IPS-18a (cell line): ENCODE data around the gene ROM1.
"Not testable (repeated sequence)": the region's sequence is repeated elsewhere in the genome, so short reads cannot be mapped to it uniquely, and the experiment has no call there.

Source experiments
- H3K27ac ChIP-seq: one replicate; pipeline ENCODE4 v1.5.1; 2013; ENCODE audit warnings: low read length
- H3K27me3 ChIP-seq: one replicate; pipeline ENCODE4 v1.6.1; 2013; ENCODE audit warnings: mild to moderate bottlenecking, low read length; ENCODE audit not compliant: control insufficient read depth, insufficient read depth
- H3K36me3 ChIP-seq: one replicate; pipeline ENCODE4 v1.6.1; 2013; ENCODE audit warnings: low read depth, low read length; ENCODE audit not compliant: control insufficient read depth
- H3K4me1 ChIP-seq: one replicate; pipeline ENCODE4 v1.6.1; 2013; ENCODE audit warnings: low read depth, low read length; ENCODE audit not compliant: control insufficient read depth
- H3K4me3 ChIP-seq: one replicate; pipeline ENCODE4 v1.5.1; 2013; ENCODE audit warnings: low read length
- H3K9ac ChIP-seq: one replicate; pipeline ENCODE4 v1.6.1; 2013; ENCODE audit warnings: mild to moderate bottlenecking, low read length, moderate library complexity
- H3K9me3 ChIP-seq: one replicate; pipeline ENCODE4 v1.6.1; 2013; ENCODE audit warnings: low read depth, low read length; ENCODE audit not compliant: control insufficient read depth

Gene ROM1

GRCh38 chr11:62574363-62575071 is 38.5 kb upstream of the ROM1 start:
- H3K27ac ChIP-seq: peak overlapping the region; percentile 44
- H3K4me1 ChIP-seq: peaks cover 7% of the 10 kb centered on the region
- H3K9me3 ChIP-seq: no peaks in the 10 kb centered on the region
- H3K4me3 ChIP-seq: peak overlapping the region; percentile 93
- peaks cover 59% of the 10 kb centered on the region for H3K36me3 ChIP-seq
- no peaks in the 10 kb centered on the region for H3K27me3 ChIP-seq
- peak overlapping the region; percentile 76 for H3K9ac ChIP-seq

DNA sequence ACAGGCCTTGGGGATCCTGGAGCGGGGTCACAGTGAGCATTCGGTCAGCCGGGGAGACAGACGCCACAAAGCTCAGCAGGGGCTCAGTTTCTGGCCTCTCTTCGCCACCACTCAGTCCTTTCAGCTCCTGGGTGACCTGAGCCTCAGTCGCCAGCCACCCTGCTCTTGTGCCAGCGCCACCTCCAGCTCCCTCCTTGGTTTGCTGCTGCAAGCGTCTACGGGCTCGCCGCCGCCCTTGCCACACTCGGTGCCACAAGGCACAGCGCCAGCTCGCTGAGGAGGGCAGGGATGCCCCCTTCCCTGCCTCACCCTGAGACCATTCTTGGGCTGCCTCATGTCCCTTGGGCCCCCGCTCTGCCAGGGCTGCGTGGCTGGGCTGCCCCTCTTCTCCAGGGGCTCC is 37.9 kb upstream of the ROM1 start:
- Histone ChIP-seq H3K9me3 (no peaks in the 10 kb centered on the region), H3K36me3 (peaks cover 53% of the 10 kb centered on the region), H3K4me3 (peak overlapping the region; percentile 93), H3K27me3 (no peaks in the 10 kb centered on the region), H3K27ac (no peak overlapping the region), H3K4me1 (peaks cover 7% of the 10 kb centered on the region), H3K9ac (peak overlapping the region; percentile 76)

DNA sequence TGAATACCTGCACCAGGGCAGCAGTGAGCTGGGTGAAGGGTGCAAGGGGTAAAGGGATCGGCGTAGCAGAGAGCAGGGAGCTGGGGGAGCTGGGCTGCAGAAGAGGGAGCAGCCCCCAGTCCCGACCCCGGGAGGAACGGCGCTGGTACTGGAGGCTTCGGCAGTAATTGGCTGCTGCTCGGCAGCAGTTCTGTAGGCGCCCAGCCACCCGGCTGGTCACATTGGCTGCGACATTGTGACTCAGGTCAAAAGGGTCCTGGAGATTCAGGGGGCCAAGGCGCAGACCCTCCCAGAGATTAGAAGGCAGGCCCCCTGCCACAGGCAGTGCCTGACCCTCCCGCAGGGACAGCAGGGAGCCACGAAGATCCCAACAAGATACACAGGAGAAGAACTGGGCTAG is 37.2 kb upstream of the ROM1 start:
- Histone ChIP-seq H3K9ac (no peak overlapping the region), H3K9me3 (no peaks in the 10 kb centered on the region), H3K27ac (no peak overlapping the region), H3K4me3 (no peak overlapping the region), H3K36me3 (peaks cover 47% of the 10 kb centered on the region), H3K4me1 (peaks cover 7% of the 10 kb centered on the region), H3K27me3 (no peaks in the 10 kb centered on the region)

- H3K27me3 ChIP-seq: no peaks in the 10 kb centered on the region
- H3K27ac ChIP-seq: no peak overlapping the region
- no peak overlapping the region for H3K4me3 ChIP-seq
- H3K9me3 ChIP-seq: no peaks in the 10 kb centered on the region
- peaks cover 7% of the 10 kb centered on the region for H3K4me1 ChIP-seq
- H3K9ac ChIP-seq: no peak overlapping the region
- H3K36me3 ChIP-seq: peaks cover 37% of the 10 kb centered on the region
These were observed 35.9 kb upstream of the ROM1 start for GRCh38 chr11:62577046-62577714.

DNA sequence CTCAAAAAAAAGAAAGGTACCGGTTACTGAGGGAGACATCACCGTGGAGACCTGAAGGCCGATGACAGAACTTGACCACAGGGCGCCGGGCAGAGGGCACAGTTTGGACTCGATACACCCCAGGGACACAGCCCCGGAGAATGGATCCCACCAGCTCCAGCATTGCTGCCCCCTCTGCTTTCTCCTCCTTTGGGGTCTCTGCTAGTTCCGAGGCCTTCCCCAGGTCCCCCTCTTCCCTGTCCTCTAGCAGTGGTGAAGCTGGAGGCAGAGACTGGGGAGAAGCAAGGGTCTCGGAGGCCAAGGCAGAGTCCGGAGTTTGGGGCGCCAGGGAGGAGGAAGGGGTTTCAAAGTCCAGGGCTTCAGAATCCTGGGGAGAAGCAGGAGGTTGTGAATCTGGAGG is 34.5 kb upstream of the ROM1 start:
- Histone ChIP-seq H3K4me3 (no peak overlapping the region), H3K9ac (no peak overlapping the region), H3K27me3 (no peaks in the 10 kb centered on the region), H3K36me3 (peaks cover 31% of the 10 kb centered on the region), H3K27ac (no peak overlapping the region), H3K4me1 (peaks cover 7% of the 10 kb centered on the region), H3K9me3 (no peaks in the 10 kb centered on the region)

- Histone ChIP-seq H3K4me3 (no peak overlapping the region), H3K27me3 (no peaks in the 10 kb centered on the region), H3K27ac (no peak overlapping the region), H3K9me3 (no peaks in the 10 kb centered on the region), H3K4me1 (peaks cover 7% of the 10 kb centered on the region), H3K36me3 (peaks cover 35% of the 10 kb centered on the region), H3K9ac (no peak overlapping the region)
These were observed 33.8 kb upstream of the ROM1 start for GRCh38 chr11:62579252-62579651.

DNA sequence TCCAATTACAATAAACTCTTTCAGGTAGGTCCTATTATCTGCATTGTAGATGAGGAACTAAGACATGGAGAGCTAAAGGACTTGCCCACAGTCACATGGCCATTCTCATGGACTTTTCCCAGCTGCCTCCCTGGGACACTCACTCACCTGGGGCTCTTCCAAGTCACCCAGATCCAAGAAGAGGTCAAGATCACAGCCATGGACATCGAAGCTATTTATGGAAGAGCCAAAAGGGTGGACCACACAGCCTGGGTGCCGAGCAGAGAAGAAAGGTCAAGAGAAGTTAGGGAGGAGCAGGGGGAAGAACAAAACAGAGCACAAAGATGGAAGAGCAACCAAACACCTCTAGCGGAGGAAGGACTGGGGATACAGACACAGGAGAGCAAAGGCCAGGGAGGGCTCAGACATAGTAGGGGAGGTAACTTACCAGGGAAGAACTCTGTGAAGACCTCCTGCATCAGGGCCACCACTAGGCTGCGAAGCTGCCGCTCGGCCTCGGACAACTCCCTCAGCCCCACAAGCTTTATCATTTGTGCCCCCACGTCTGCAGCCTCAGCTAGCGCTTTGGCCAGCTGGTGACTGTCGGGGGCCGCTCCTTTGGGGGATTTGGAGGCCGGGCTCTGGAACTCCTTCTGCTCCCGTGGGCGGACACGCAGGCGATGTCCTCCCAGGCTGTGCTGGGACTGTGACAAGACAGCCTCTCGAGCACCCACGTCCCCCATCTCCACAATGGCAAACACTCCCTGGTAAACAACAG is 31.9 kb upstream of the ROM1 start:
- no peak overlapping the region for H3K9ac ChIP-seq

GRCh38 chr11:62581735-62582134 is 31.3 kb upstream of the ROM1 start:
- H3K27me3 ChIP-seq, H3K4me3 ChIP-seq, H3K27ac ChIP-seq, H3K4me1 ChIP-seq, H3K9ac ChIP-seq, H3K9me3 ChIP-seq: not testable (repeated sequence)
- peaks cover 35% of the 10 kb centered on the region for H3K36me3 ChIP-seq

More for the DNA sequence above, 31.9 kb upstream of the ROM1 start:
- Histone ChIP-seq H3K36me3 (peaks cover 37% of the 10 kb centered on the region), H3K4me3 (no peak overlapping the region), H3K27ac (no peak overlapping the region), H3K4me1 (no peaks in the 10 kb centered on the region), H3K9me3 (no peaks in the 10 kb centered on the region), H3K27me3 (no peaks in the 10 kb centered on the region)

DNA sequence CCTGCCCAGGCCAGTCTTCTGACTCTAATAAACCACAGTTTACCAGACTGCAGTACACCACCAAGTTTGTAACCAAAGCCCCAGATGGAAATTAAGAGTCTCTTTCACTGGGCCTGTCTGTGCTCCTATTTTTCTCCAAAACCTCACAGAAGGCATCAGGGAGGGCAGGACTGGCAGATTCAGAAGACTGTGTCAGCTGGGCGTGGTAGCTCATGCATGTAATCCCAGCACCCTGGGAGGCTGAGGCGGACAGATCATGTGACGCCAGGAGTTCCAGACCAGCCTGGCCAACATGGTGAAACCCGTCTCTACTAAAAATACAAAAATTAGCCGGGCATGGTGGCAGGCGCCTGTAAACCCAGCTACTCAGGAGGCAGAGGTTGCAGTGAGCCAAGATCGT is 27.7 kb upstream of the ROM1 start:
- peaks cover 26% of the 10 kb centered on the region for H3K36me3 ChIP-seq
- H3K9me3 ChIP-seq, H3K9ac ChIP-seq, H3K27me3 ChIP-seq, H3K27ac ChIP-seq, H3K4me3 ChIP-seq, H3K4me1 ChIP-seq: not testable (repeated sequence)

GRCh38 chr11:62588966-62589637 is 24.0 kb upstream of the ROM1 start:
- Histone ChIP-seq H3K9ac (no peak overlapping the region), H3K36me3 (peaks cover 23% of the 10 kb centered on the region), H3K27ac (no peak overlapping the region)

DNA sequence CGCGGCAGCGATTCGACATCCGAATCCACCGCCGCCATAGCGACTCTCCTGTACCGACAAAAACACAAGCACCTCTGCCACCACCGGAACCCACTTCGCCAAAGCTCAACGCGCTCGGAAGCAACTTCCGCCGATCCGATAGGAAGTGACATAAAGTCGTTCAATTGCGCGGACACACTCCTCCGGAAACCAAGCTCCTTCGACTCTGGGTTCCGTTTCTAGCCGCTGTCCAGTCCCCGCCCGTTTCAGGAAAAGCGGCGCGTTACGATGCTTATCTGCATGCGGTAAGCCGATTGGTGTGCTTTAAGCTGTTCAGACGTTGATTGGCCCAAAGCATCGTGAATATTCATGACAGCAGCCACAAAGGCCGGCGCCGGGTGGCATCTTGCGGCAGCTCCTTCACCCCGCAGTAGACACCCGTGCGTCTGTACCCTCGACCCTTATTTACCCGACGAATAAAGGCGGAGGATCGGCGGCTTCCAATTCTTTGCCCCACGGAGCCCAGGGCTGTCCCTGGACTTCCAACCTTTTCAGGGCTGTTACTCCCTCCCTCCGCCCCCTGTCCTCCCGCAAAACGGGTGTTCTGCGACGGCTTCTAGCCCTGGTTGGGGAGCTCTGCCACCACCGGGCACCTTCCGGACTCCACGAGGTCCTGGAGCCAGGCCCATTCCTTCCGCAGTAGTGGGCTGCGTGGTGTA is 21.5 kb upstream of the ROM1 start, which contains the start of gene TUT1:
TUT1 (minus strand) TSS at position 76 of the 698 bp plus-strand sequence; CDS start at position 38, 38 bp downstream.
- Histone ChIP-seq H3K9me3 (no peaks in the 10 kb centered on the region), H3K27me3 (no peaks in the 10 kb centered on the region), H3K36me3 (peaks cover 43% of the 10 kb centered on the region), H3K9ac (peak within 1 kb of the TSS; percentile 91), H3K27ac (peak within 1 kb of the TSS; percentile 74), H3K4me3 (peak within 1 kb of the TSS; percentile 78), H3K4me1 (peaks cover 12% of the 10 kb centered on the region)

More at GRCh38 chr11:62588966-62589637, 24.0 kb upstream of the ROM1 start:
- no peaks in the 10 kb centered on the region for H3K9me3 ChIP-seq
- H3K4me1 ChIP-seq: peaks cover 12% of the 10 kb centered on the region
- H3K4me3 ChIP-seq: no peak overlapping the region
- no peaks in the 10 kb centered on the region for H3K27me3 ChIP-seq
